ENCODE measurements around the gene LIN7B. TPM values are rescaled to one million over a fixed set of nuclear protein-coding genes. Genes with fewer than 3 reads are reported as not detected.

The LIN7B gene
- total and polyA plus RNA-seq, 2 of the 13 experiments (the other 11 are each of a cell fraction or from before 2014, with no cell fraction given) = 5.3 to 7.6 TPM

DNA sequence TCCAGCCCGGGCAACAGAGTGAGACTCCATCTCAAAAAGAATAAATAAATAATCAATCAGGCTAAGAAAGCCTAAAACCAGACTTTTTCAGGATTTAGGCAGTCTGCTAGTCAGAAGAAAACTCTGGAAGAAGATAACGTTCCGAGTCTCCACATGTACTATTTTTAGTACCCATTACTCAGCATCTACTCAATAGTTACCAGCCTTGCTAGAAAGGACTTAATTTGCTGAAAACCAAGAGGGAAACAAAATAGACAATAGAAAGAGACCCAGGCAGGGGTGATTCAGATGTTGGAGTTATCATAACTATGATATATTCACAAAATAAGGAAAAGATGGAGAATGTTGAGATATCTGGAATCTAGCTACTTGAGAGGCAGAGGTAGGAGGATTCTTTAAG, 3.6 kb upstream of the LIN7B start:
- in situ Hi-C loops (cut with HindIII; ENCODE audit: extremely low pct_ligation_motif_present, low pct_unique_long_range_greater_than_20kb) (no loop called here), intact Hi-C loops (cut with micrococcal nuclease; ENCODE audit: unreplicated experiment) (no loop called here)
- WGBS (ENCODE audit: low lambda C conversion rate) = 96% methylated on average over 3 of the region's 3 CpGs
- H3K4me2 ChIP-seq (ENCODE audit: low read depth, low read length) = no peak overlapping the region
- no peak for TF ChIP-seq STAT6 (CRISPR knock-in tag; IDR thresholded peaks at IDR 0.05; ENCODE audit: borderline replicate concordance)
- no peak for TF ChIP-seq MYPOP (CRISPR knock-in tag; IDR thresholded peaks at IDR 0.05)
- TF ChIP-seq ZBTB21 (CRISPR knock-in tag; IDR thresholded peaks at IDR 0.05) = no peak
- TF ChIP-seq ZNF333 (CRISPR knock-in tag; IDR thresholded peaks at IDR 0.05; ENCODE audit: borderline replicate concordance) = no peak
- TF ChIP-seq ZNF597 (CRISPR knock-in tag; IDR thresholded peaks at IDR 0.05) = no peak
- TF ChIP-seq ZFP36 (IDR thresholded peaks at IDR 0.05; ENCODE audit: borderline replicate concordance, low read depth, low read length, partially characterized antibody) = no peak
- TF ChIP-seq, protein P1, sequence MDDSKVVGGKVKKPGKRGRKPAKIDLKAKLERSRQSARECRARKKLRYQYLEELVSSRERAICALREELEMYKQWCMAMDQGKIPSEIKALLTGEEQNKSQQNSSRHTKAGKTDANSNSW (CRISPR knock-in tag; IDR thresholded peaks at IDR 0.05; ENCODE audit: borderline replicate concordance) = no peak
- TF ChIP-seq ZMAT3 (CRISPR knock-in tag; conservative IDR thresholded peaks at IDR 0.05) = no peak
- TF ChIP-seq ZNF10 (CRISPR knock-in tag; IDR thresholded peaks at IDR 0.05; ENCODE audit: borderline replicate concordance, low read depth) = no peak
- TF ChIP-seq, protein P2, sequence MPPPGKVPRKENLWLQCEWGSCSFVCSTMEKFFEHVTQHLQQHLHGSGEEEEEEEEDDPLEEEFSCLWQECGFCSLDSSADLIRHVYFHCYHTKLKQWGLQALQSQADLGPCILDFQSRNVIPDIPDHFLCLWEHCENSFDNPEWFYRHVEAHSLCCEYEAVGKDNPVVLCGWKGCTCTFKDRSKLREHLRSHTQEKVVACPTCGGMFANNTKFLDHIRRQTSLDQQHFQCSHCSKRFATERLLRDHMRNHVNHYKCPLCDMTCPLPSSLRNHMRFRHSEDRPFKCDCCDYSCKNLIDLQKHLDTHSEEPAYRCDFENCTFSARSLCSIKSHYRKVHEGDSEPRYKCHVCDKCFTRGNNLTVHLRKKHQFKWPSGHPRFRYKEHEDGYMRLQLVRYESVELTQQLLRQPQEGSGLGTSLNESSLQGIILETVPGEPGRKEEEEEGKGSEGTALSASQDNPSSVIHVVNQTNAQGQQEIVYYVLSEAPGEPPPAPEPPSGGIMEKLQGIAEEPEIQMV (CRISPR knock-in tag; IDR thresholded peaks at IDR 0.05; ENCODE audit: low read depth) = no peak
- no peak for TF ChIP-seq HNRNPH1 (optimal IDR thresholded peaks at IDR 0.05; ENCODE audit: low read depth, low read length)
- no peak for TF ChIP-seq LCORL (IDR thresholded peaks at IDR 0.05)
- TF ChIP-seq LCORL (CRISPR knock-in tag; IDR thresholded peaks at IDR 0.05) = no peak
- TF ChIP-seq ZNF563 (CRISPR knock-in tag; IDR thresholded peaks at IDR 0.05) = no peak
- TF ChIP-seq SRF (IDR thresholded peaks at IDR 0.05; ENCODE audit: low read depth, low read length) = no peak
- no peak for DNase-seq (ENCODE audit: low spot score)
- no peak overlapping the region for H3K4me3 ChIP-seq (replicated peaks in 1 of 3; ENCODE audit: insufficient read depth in 1 of 3, low read depth in 2 of 3, low read length in 3 of 3)
- ChIA-PET POLR2A (no interaction called here), CTCF (ENCODE audit: low intra/inter-chr PET ratio, low total read pairs) (no interaction called here)
- no peak overlapping the region for H2AFZ ChIP-seq (ENCODE audit: low read length)
- no peak for ATAC-seq
- H3K36me3 ChIP-seq (replicated peaks in 1 of 2; ENCODE audit: control insufficient read depth in 1 of 2, insufficient read depth in 2 of 2, low read length in 2 of 2) = peaks cover 9 to 38% of the 10 kb centered on the region in 2 experiments; a peak in 4 of 5 replicates
- FAIRE-seq = no peak
- H3K9ac ChIP-seq (ENCODE audit: insufficient read depth, low read depth, low read length) = no peak overlapping the region
- peaks cover 22% of the 10 kb centered on the region for H3K4me1 ChIP-seq (ENCODE audit: insufficient read depth, low read length)
- peaks cover 17% of the 10 kb centered on the region for H4K20me1 ChIP-seq (ENCODE audit: insufficient read depth, low read length)
- no TSS peak for BruUV-seq (replicated peaks)
- no peak overlapping the region for H3K27ac ChIP-seq (ENCODE audit: extremely low read length, insufficient read depth, low read length)
- no peaks in the 10 kb centered on the region for H3K9me3 ChIP-seq (ENCODE audit: low read length)
- H3K79me2 ChIP-seq (ENCODE audit: insufficient read depth, low read length) = no peaks in the 10 kb centered on the region
- H3K27me3 ChIP-seq (ENCODE audit: control insufficient read depth in 1 of 2, insufficient read depth in 2 of 2, low read length in 2 of 2) = no peaks in the 10 kb centered on the region

Measured in HepG2 (cell line).